Lower leg skin (tissue), 4 donors: ENCODE results near the gene CRYGC. TPM values are rescaled to one million over a fixed set of nuclear protein-coding genes. Genes with fewer than 3 reads are reported as not detected.

Experiments
- DNase-seq, 2 donors: peaks; one replicate each; pipeline ENCODE4 v3.0.0-alpha.2; 2019; ENCODE audit warnings: low spot score in 2 of 2
- H3K4me3 ChIP-seq: fragments of 200-600 bp; sonication (generic); 2 replicates; pipeline ENCODE4 v1.5.1; 2017; ENCODE audit warnings: mild to moderate bottlenecking, low read depth; ENCODE audit not compliant: poor library complexity, severe bottlenecking
- POLR2A ChIP-seq, 2 donors: fragments of 450-650 bp; IDR thresholded peaks; one replicate each; pipeline ENCODE4 v1.6.1; 2016 to 2017; ENCODE audit warnings: antibody characterized with exemption in 2 of 2, mild to moderate bottlenecking in 1 of 2, moderate library complexity in 1 of 2
- WGBS, 2 donors: methylation state at CpG; one replicate each; pipeline ENCODE4 v1.1.5; 2018; 5-methylcytosine and 5-hydroxymethylcytosine counted together
- intact Hi-C: fragments of 100-400 bp; cut with DNase I; formaldehyde crosslinking; loops from one replicate; pipeline ENCODE4 v1.15.0; 2023; ENCODE audit warnings: low total_unique reads
- total RNA-seq, 4 donors: library from RNA; depleted of rRNA; stranded (reverse); fragments of >200 nt; gene quantifications; one replicate each; pipeline ENCODE4 v1.1.0, GENCODE V29; 2016
- TF ChIP-seq, protein P1 (sequence below), 3 donors: fragments of 450-650 bp; IDR thresholded peaks; one replicate each; pipeline ENCODE4 v1.5.1; 2016; ENCODE audit warnings: antibody characterized with exemption in 3 of 3, mild to moderate bottlenecking in 3 of 3, moderate library complexity in 2 of 3

Gene CRYGC
- total RNA-seq, 4 donors from 2014 or later: not detected

DNA sequence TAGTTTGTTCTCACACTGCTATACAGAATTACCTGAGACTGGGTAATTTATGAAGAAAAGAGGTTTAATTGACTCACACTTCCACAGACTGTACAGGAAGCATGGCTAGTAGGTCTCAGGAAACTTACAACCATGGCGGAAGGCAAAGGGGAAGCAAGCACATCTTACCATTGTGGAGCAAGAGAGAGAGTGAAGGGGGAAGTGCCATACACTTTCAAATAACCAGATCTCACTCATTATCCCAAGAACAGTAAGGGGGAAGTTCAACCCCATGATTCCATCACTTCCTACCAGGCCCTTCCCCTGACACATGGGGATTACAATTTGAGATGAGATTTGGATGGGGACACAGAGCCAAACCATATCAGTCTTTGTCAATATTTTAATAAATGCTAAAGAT is 21.3 kb upstream of the CRYGC start:
- DNase-seq: no peak
- no peak overlapping the region for H3K4me3 ChIP-seq
- 83 to 92% methylated on average over 1 of the region's 1 CpG for WGBS, 2 donors
- intact Hi-C loops: no loop called here
- TF ChIP-seq, protein P1, sequence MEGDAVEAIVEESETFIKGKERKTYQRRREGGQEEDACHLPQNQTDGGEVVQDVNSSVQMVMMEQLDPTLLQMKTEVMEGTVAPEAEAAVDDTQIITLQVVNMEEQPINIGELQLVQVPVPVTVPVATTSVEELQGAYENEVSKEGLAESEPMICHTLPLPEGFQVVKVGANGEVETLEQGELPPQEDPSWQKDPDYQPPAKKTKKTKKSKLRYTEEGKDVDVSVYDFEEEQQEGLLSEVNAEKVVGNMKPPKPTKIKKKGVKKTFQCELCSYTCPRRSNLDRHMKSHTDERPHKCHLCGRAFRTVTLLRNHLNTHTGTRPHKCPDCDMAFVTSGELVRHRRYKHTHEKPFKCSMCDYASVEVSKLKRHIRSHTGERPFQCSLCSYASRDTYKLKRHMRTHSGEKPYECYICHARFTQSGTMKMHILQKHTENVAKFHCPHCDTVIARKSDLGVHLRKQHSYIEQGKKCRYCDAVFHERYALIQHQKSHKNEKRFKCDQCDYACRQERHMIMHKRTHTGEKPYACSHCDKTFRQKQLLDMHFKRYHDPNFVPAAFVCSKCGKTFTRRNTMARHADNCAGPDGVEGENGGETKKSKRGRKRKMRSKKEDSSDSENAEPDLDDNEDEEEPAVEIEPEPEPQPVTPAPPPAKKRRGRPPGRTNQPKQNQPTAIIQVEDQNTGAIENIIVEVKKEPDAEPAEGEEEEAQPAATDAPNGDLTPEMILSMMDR (IDR thresholded peaks at IDR 0.05): no peak
- TF ChIP-seq POLR2A (IDR thresholded peaks at IDR 0.05): no peak

DNA sequence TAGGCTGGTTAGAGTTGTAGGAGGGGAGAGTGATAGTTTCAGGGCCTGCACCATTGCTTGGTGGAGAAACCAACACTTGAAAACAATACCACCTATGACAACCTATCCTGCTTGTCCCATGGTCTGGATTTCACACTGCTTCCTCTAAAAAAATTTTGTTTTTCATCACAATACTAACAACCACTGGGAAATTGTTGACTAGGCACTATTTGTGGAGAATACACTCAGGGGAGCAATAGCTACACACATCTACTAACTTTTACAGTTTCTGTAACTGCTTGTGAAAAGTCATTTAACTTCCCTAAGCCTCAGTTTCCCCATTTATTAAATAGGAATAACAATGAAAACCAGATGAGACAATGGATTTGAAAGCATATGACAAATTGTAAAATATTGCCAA is 20.5 kb upstream of the CRYGC start:
- no peak for TF ChIP-seq POLR2A (IDR thresholded peaks at IDR 0.05)
- TF ChIP-seq, protein P1 (IDR thresholded peaks at IDR 0.05): no peak
- no peak overlapping the region for H3K4me3 ChIP-seq
- intact Hi-C loops: no loop called here
- no peak for DNase-seq

DNA sequence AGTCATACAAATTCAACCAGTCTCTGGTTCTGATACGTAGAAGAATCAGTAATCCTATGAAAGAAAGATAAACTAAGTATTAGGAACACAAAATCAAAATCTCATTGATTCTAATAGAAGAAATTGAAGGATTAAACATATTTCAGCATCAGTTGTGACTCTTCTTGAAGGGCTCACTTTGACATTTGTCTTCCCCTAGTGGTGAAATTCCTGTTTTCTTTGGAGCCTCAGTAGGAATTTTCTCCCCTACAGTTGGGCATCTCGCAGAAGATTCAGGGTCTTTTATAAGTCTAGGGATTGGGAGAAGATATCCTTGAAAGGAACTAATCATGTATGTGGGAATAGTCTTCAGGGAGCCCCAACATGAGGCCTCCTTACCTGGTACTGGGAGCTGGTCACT is 19.2 kb upstream of the CRYGC start:
- intact Hi-C loops: no loop called here
- DNase-seq: no peak
- TF ChIP-seq, protein P1 (IDR thresholded peaks at IDR 0.05): no peak
- no peak for TF ChIP-seq POLR2A (IDR thresholded peaks at IDR 0.05)
- no peak overlapping the region for H3K4me3 ChIP-seq
- WGBS, 2 donors: 78 to 83% methylated on average over 2 of the region's 2 CpGs

DNA sequence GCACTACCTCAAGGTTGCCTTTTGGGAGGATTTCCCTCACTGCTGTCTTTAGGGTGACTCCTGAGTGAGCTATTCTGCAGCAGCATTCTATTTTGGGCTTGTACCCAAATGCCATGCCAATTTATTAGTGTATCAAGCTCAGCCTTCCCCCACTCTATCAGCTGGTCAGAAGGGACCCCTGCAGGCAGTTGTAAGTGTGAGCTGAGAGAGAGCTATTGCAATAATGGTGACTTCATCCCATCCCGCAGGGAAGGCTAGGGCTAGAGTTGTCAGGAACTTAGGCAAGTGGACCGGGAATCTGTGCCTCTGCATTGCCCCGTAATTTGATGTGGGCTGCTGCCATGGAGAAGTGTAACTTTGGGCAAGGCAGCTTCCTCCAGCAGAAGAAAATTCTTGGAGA is 18.1 kb upstream of the CRYGC start:
- no peak for DNase-seq
- intact Hi-C loops: no loop called here
- whole genome bisulfite sequencing, 2 donors: 82 to 91% methylated on average over 3 of the region's 3 CpGs
- TF ChIP-seq POLR2A (IDR thresholded peaks at IDR 0.05): no peak
- TF ChIP-seq, protein P1 (IDR thresholded peaks at IDR 0.05): no peak
- no peak overlapping the region for H3K4me3 ChIP-seq

DNA sequence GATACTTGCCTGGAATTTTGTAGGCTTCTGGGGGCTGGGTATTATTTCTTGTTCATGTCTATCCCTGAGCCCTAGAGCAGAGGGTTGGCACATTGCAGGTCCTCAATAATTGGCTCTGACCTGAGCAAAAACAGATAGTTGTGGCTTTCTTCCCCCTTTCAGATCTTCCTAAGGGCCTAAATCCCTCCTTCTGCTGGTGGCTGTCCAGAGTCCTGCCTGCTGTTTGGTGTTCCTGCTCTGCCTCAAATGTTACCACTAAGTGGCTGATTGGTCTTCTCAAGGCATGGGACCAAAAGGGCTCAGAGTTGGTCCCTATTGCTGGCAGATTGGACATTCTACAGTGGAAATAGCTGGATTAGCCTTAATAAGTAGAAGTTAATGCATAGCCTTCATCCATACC is 17.4 kb upstream of the CRYGC start:
- intact Hi-C loops: no loop called here
- no peak for TF ChIP-seq POLR2A (IDR thresholded peaks at IDR 0.05)
- TF ChIP-seq, protein P1 (IDR thresholded peaks at IDR 0.05): no peak
- DNase-seq: no peak
- H3K4me3 ChIP-seq: no peak overlapping the region

DNA sequence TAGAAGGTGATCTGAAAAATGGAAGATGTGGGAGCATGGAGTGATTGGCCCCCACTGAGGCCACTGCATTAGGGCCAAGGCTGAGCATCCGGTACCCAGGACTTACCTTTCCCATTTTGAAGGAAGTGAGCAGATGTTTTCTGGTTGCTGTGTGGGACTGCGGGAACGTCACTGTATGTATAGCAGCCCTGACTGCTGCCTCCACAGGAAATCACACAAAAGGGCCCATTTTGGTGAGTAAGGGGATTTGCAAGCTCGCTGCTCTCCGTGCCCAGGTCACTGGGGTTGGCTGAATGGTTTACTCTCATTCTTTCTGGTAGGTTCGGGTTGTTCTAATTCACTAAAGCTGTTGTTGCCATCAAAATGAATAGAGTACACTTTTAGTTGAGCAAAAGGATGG is 16.4 kb upstream of the CRYGC start, which contains the start of gene CRYGB:
Gene CRYGB (minus strand): TSS at position 153 of the 400 bp plus-strand sequence. CDS start 38 bp downstream, at position 115.
- TF ChIP-seq, protein P1 (IDR thresholded peaks at IDR 0.05): no peak
- no peak for TF ChIP-seq POLR2A (IDR thresholded peaks at IDR 0.05)
- H3K4me3 ChIP-seq: no peak within 1 kb of the TSS
- intact Hi-C loops: no loop called here
- 72 to 81% methylated on average over 6 of the region's 6 CpGs for WGBS, 2 donors
- DNase-seq: no peak
